ENCODE measurements around the gene TCP11L2. TPM values are rescaled to one million over a fixed set of nuclear protein-coding genes. Genes with fewer than 3 reads are reported as not detected.
A peak's percentile ranks its signal among the peaks of the same experiment; 100 is the strongest.

TCP11L2 gene
- total RNA-seq, 3 donors from 2014 or later (not counting 1 experiment from before 2014, with no cell fraction given) = 68.8 to 97.7 (median 71.1) TPM

GRCh38 chr12:106331599-106331998 is 29.1 kb downstream of the TCP11L2 start:
- 97% methylated on average over 2 of the region's 2 CpGs for WGBS (ENCODE audit: insufficient coverage)
- H3K27ac Mint-ChIP-seq = peak overlapping the region in 1 of 2 donors; percentile 41

GRCh38 chr12:106332536-106332935 is 30.0 kb downstream of the TCP11L2 start:
- Mint-ChIP-seq H3K4me1 (peaks cover 0 to 17% of the 10 kb centered on the region in 2 donors), H3K27me3 (ENCODE audit: low read depth in 2 of 2) (no peaks in the 10 kb centered on the region), H3K36me3 (no peaks in the 10 kb centered on the region), H3K4me3 (no peak overlapping the region), H3K27ac (no peak overlapping the region), H3K9me3 (no peaks in the 10 kb centered on the region)
- peaks cover 56% of the 10 kb centered on the region for H3K36me3 ChIP-seq (ENCODE audit: control insufficient read depth, insufficient read depth, low read length)
- H3K4me3 ChIP-seq (ENCODE audit: low read length) = no peak overlapping the region
- ATAC-seq (no peak), DNase-seq (no peak)
- no peaks in the 10 kb centered on the region for H3K4me1 ChIP-seq (ENCODE audit: control insufficient read depth, insufficient read depth, low read length)
- H3K27ac ChIP-seq (ENCODE audit: low read length) = no peak overlapping the region
- no peaks in the 10 kb centered on the region for H3K9me3 ChIP-seq (ENCODE audit: control insufficient read depth, insufficient read depth, low read length)
- TF ChIP-seq CTCF (IDR thresholded peaks at IDR 0.05) = no peak
- intact Hi-C loops (cut with micrococcal nuclease) = no loop called here
- H3K27me3 ChIP-seq (ENCODE audit: control insufficient read depth, insufficient read depth, low read length) = no peaks in the 10 kb centered on the region

More at GRCh38 chr12:106331599-106331998, 29.1 kb downstream of the TCP11L2 start:
- intact Hi-C loops (cut with micrococcal nuclease) = no loop called here
- Histone ChIP-seq H3K4me3 (ENCODE audit: low read length) (no peak overlapping the region), H3K27ac (ENCODE audit: low read length) (no peak overlapping the region), H3K27me3 (ENCODE audit: control insufficient read depth, insufficient read depth, low read length) (no peaks in the 10 kb centered on the region), H3K36me3 (ENCODE audit: control insufficient read depth, insufficient read depth, low read length) (peaks cover 57% of the 10 kb centered on the region), H3K4me1 (ENCODE audit: control insufficient read depth, insufficient read depth, low read length) (no peaks in the 10 kb centered on the region), H3K9me3 (ENCODE audit: control insufficient read depth, insufficient read depth, low read length) (no peaks in the 10 kb centered on the region)
- Mint-ChIP-seq H3K9me3 (no peaks in the 10 kb centered on the region), H3K4me1 (peaks cover 0 to 17% of the 10 kb centered on the region in 2 donors), H3K27me3 (ENCODE audit: low read depth in 2 of 2) (no peaks in the 10 kb centered on the region), H3K4me3 (no peak overlapping the region), H3K36me3 (no peaks in the 10 kb centered on the region)
- DNase-seq (no peak), ATAC-seq (no peak)
- no peak for TF ChIP-seq CTCF (IDR thresholded peaks at IDR 0.05)

GRCh38 chr12:106333010-106333409 is 30.5 kb downstream of the TCP11L2 start:
- 40% methylated on average over 1 of the region's 2 CpGs for WGBS (ENCODE audit: insufficient coverage)
- DNase-seq = no peak
- no peak overlapping the region for H3K27ac ChIP-seq (ENCODE audit: low read length)
- H3K36me3 Mint-ChIP-seq = no peaks in the 10 kb centered on the region
- no peaks in the 10 kb centered on the region for H3K4me1 ChIP-seq (ENCODE audit: control insufficient read depth, insufficient read depth, low read length)
- H3K27ac Mint-ChIP-seq = no peak overlapping the region
- no peaks in the 10 kb centered on the region for H3K27me3 ChIP-seq (ENCODE audit: control insufficient read depth, insufficient read depth, low read length)
- intact Hi-C loops (cut with micrococcal nuclease) = no loop called here
- no peak overlapping the region for H3K4me3 Mint-ChIP-seq
- no peaks in the 10 kb centered on the region for H3K9me3 ChIP-seq (ENCODE audit: control insufficient read depth, insufficient read depth, low read length)
- H3K4me3 ChIP-seq (ENCODE audit: low read length) = no peak overlapping the region
- no peak for ATAC-seq
- no peak for TF ChIP-seq CTCF (IDR thresholded peaks at IDR 0.05)
- no peaks in the 10 kb centered on the region for H3K9me3 Mint-ChIP-seq
- peaks cover 0 to 17% of the 10 kb centered on the region in 2 donors for H3K4me1 Mint-ChIP-seq
- no peaks in the 10 kb centered on the region for H3K27me3 Mint-ChIP-seq (ENCODE audit: low read depth in 2 of 2)
- H3K36me3 ChIP-seq (ENCODE audit: control insufficient read depth, insufficient read depth, low read length) = peaks cover 53% of the 10 kb centered on the region

GRCh38 chr12:106333756-106334155 is 31.2 kb downstream of the TCP11L2 start:
- H3K36me3 Mint-ChIP-seq = peaks cover 5% of the 10 kb centered on the region
- WGBS (ENCODE audit: insufficient coverage) = 87% methylated on average over 2 of the region's 2 CpGs

More at GRCh38 chr12:106333756-106334155, 31.2 kb downstream of the TCP11L2 start:
- Histone ChIP-seq H3K27ac (ENCODE audit: low read length) (no peak overlapping the region), H3K27me3 (ENCODE audit: control insufficient read depth, insufficient read depth, low read length) (no peaks in the 10 kb centered on the region), H3K4me1 (ENCODE audit: control insufficient read depth, insufficient read depth, low read length) (no peaks in the 10 kb centered on the region), H3K9me3 (ENCODE audit: control insufficient read depth, insufficient read depth, low read length) (no peaks in the 10 kb centered on the region), H3K36me3 (ENCODE audit: control insufficient read depth, insufficient read depth, low read length) (peaks cover 48% of the 10 kb centered on the region), H3K4me3 (ENCODE audit: low read length) (no peak overlapping the region)
- peaks cover 0 to 17% of the 10 kb centered on the region in 2 donors for H3K4me1 Mint-ChIP-seq
- no peak for TF ChIP-seq CTCF (IDR thresholded peaks at IDR 0.05)
- DNase-seq (no peak), ATAC-seq (no peak)
- H3K27ac Mint-ChIP-seq = no peak overlapping the region
- intact Hi-C loops (cut with micrococcal nuclease) = no loop called here
- H3K27me3 Mint-ChIP-seq (ENCODE audit: low read depth in 2 of 2) = no peaks in the 10 kb centered on the region
- H3K9me3 Mint-ChIP-seq = no peaks in the 10 kb centered on the region
- no peak overlapping the region for H3K4me3 Mint-ChIP-seq
